Activated naive CD8-positive, alpha-beta T cell treated with anti-CD3 and anti-CD28 coated beads for 36 hours (primary cell): ENCODE data around the gene BCL11B. TPM values are rescaled to one million over a fixed set of nuclear protein-coding genes. Genes with fewer than 3 reads are reported as not detected.

Experiments
- DNase-seq: peaks from one replicate; pipeline ENCODE4 v3.0.0; 2021
- H3K27ac Mint-ChIP-seq: one replicate; pipeline ENCODE4 v1.8.0; 2022; ENCODE audit warnings: mild to moderate bottlenecking, moderate library complexity, mixed read lengths
- H3K27me3 Mint-ChIP-seq: one replicate; pipeline ENCODE4 v1.8.0; 2022; ENCODE audit warnings: mild to moderate bottlenecking, mixed read lengths
- H3K36me3 Mint-ChIP-seq: one replicate; pipeline ENCODE4 v1.8.0; 2021; ENCODE audit warnings: mild to moderate bottlenecking, mixed read lengths
- H3K4me1 Mint-ChIP-seq: one replicate; pipeline ENCODE4 v1.8.0; 2021; ENCODE audit warnings: mixed read lengths
- H3K4me3 Mint-ChIP-seq: one replicate; pipeline ENCODE4 v1.8.0; 2022; ENCODE audit warnings: mild to moderate bottlenecking, moderate library complexity, mixed read lengths
- H3K9me3 Mint-ChIP-seq: one replicate; pipeline ENCODE4 v1.8.0; 2022; ENCODE audit warnings: mixed read lengths
- total RNA-seq, 2 experiments: library from RNA; stranded (reverse); gene quantifications; one replicate each; pipeline ENCODE4 v1.2.3, GENCODE V29; 2021

BCL11B gene
- total RNA-seq, 2 experiments from 2014 or later = 38.9 to 40.3 TPM

DNA sequence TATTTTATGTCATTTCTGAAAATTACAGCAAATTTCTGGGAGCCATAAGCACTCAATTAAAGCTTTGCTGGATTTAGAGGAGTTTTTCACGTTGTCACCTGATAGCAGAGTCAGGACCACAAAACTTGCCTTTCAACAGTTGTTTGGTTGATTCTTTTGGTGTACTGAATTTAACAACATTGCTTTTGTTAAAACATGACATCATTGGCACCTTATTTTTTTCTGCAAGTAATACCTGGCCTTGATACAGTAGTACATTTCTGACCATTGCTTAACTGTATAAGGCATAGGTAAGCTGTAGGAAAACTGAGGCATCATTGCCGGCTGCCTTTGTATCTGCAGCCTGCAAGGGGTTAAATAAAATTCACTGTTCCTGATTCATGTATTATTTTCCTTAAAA is 4.5 kb upstream of the BCL11B start:
- Mint-ChIP-seq H3K27me3 (peaks cover 3% of the 10 kb centered on the region), H3K27ac (no peak overlapping the region), H3K36me3 (peaks cover under 1% of the 10 kb centered on the region), H3K9me3 (no peaks in the 10 kb centered on the region), H3K4me3 (no peak overlapping the region), H3K4me1 (peaks cover 49% of the 10 kb centered on the region)
- no peak for DNase-seq

DNA sequence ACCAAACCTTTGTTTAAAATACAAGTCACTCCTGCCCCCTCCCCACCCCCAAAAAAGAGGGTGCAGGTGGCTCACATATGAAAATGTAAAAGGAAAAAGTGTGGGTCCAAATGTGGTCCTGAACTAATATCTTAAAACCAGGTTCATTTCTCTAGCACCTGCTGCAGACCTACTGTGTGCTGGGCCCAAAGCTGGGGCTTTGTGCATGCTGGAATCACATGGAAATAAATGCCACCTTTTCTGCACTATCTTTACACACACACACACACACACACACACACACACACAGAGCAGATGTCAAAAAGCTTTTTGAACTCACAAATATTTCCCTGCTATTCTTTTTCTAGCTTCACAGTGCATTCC is 3.2 kb upstream of the BCL11B start:
- H3K27ac Mint-ChIP-seq = peak overlapping the region; percentile 96
- no peak for DNase-seq
- peak overlapping the region; percentile 96 for H3K4me3 Mint-ChIP-seq
- H3K4me1 Mint-ChIP-seq = peaks cover 40% of the 10 kb centered on the region
- H3K36me3 Mint-ChIP-seq = peaks cover 4% of the 10 kb centered on the region
- H3K9me3 Mint-ChIP-seq = no peaks in the 10 kb centered on the region
- peaks cover 3% of the 10 kb centered on the region for H3K27me3 Mint-ChIP-seq

DNA sequence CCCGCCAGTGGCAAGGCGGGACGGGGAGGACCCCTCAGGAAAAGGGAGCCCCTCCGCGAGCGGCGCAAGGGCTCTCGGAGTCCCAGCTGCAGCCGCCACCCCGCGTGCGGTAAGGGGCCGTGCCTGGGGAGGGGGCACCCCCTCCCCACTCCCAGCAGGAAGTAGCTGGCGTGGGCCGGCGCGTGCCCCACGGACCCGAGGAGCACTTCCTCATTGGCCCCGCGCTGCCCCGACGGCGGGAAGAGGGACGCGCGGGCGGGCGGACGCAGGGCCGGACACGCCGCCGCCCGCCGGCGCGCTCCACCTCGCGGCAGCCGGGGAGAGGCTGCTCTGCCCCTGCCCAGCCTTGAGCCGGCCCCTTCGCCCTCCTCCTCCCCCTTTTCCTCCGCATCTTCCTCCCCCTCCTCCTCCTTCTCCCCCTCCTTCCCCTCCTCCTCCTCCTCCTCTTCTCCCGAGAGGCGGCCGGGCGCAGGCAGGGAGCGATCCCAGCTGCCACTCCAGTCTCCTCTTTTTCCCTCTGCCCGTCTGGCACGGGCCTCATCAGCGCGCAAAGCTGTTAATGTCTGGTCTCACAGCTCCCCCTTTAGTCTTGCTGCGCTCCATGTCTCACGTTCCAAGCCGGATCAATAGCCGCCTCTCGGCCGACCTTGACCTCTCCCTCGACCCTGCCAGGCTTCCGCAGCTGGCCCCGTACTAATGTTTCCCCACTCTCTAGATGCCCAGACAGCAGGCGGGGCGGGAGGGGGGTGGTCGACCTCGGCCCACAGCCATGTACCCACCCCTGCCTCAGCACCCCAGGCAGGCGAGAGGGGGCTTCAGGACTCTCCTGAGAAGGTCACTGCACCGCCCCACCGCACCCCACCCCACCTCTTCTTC is 2.6 kb upstream of the BCL11B start:
- Mint-ChIP-seq H3K36me3 (peaks cover 7% of the 10 kb centered on the region), H3K4me1 (peaks cover 40% of the 10 kb centered on the region), H3K9me3 (no peaks in the 10 kb centered on the region), H3K27ac (peak overlapping the region; percentile 96), H3K4me3 (peak overlapping the region; percentile 96), H3K27me3 (peaks cover 3% of the 10 kb centered on the region)
- peak; percentile 65 for DNase-seq

DNA sequence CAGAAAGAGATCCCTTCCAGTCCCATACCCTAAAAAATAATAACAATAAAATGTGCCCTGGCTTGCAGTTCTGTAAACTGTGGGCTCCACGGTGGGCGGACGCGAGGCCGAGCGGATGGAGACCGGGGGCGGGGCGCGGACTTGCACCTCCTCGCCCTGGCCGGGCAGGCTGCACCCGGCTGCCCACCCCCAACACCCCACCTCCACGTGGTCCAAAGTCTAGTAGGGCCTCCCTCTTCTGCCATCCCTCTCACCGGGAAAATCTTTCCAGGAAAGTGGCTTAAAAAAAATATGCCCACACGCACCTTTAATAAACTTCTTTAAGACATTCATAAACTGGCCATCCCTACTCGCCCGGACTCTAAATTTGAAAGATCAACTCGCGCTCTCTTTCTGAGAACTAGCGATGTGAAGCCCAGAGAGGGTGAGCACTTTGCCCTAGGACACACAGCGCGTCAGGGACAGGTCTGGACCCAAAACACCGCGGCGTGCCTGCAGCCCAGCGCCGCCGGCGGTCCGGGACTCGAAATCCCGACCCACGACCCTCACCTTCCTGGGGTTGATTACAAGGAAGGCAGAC is 1.9 kb upstream of the BCL11B start:
- H3K27ac Mint-ChIP-seq = peak overlapping the region; percentile 95
- peaks cover 12% of the 10 kb centered on the region for H3K36me3 Mint-ChIP-seq
- peak; percentile 72 for DNase-seq

DNA sequence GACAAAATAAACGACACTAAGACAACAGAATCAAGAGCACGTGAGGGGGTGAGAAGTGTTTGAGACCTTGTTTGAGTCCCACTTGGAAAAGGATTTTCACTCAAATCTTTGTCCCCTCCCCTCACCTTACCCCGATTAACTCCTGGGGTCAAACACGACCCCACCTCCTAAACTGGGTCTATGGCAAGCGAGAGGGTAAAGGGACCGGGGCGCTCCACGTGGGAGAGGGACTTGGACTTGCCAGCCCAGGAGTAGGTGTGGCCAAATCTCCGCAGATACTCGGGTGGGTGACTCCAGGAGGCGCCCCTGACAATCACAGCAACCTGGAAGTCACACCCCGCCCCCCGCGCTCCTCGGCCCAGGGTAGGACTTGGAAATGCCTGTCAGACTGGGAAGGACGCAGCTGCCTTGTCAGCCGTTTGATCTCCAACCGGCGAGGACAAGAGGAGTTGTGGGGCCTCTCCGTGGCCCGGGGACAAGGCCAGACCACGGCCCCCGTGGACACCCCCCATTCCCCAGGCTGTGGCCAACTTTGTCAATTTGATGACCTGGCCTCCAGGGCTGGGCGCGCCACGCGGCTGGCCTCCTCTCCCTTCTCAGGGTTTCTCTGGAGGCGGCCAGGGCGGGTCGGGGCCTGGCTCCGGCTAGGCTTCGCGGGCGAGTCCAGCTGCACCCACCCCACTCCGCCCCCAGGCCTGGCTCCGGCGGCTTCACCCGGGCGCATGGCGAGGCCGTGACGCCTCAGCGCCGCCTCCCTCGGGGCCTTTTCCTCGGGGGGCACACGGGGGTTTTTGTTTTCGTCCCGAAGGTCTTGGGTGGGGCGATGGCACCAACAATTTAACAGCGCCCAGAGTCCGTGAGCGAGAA is 1.1 kb upstream of the BCL11B start:
- DNase-seq = peak; percentile 83
- Mint-ChIP-seq H3K4me3 (peak overlapping the region; percentile 89), H3K27me3 (peaks cover 3% of the 10 kb centered on the region), H3K36me3 (peaks cover 18% of the 10 kb centered on the region), H3K27ac (peak overlapping the region; percentile 95), H3K9me3 (no peaks in the 10 kb centered on the region), H3K4me1 (peaks cover 37% of the 10 kb centered on the region)

More for the DNA sequence above, 1.9 kb upstream of the BCL11B start:
- peaks cover 40% of the 10 kb centered on the region for H3K4me1 Mint-ChIP-seq
- H3K4me3 Mint-ChIP-seq = peak overlapping the region; percentile 89
- no peaks in the 10 kb centered on the region for H3K9me3 Mint-ChIP-seq
- peaks cover 3% of the 10 kb centered on the region for H3K27me3 Mint-ChIP-seq

DNA sequence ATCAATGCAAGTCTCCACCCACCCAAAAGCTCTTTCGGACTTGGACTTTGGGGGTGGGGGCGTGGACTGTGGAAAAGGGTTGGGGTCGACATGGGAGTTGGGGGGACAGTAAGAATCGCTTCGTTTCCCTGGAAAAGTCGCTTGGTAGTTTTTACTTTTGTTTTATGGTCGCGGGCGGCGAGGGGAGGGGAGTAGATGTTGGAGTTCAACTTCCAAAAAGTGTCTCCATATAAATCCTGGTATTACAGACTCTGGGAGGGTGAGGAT is 568 bp upstream of the BCL11B start:
- H3K9me3 Mint-ChIP-seq = no peaks in the 10 kb centered on the region
- peak overlapping the region; percentile 89 for H3K4me3 Mint-ChIP-seq
- no peak for DNase-seq
- peaks cover 36% of the 10 kb centered on the region for H3K4me1 Mint-ChIP-seq
- peaks cover 3% of the 10 kb centered on the region for H3K27me3 Mint-ChIP-seq
- peak overlapping the region; percentile 95 for H3K27ac Mint-ChIP-seq
- peaks cover 22% of the 10 kb centered on the region for H3K36me3 Mint-ChIP-seq

DNA sequence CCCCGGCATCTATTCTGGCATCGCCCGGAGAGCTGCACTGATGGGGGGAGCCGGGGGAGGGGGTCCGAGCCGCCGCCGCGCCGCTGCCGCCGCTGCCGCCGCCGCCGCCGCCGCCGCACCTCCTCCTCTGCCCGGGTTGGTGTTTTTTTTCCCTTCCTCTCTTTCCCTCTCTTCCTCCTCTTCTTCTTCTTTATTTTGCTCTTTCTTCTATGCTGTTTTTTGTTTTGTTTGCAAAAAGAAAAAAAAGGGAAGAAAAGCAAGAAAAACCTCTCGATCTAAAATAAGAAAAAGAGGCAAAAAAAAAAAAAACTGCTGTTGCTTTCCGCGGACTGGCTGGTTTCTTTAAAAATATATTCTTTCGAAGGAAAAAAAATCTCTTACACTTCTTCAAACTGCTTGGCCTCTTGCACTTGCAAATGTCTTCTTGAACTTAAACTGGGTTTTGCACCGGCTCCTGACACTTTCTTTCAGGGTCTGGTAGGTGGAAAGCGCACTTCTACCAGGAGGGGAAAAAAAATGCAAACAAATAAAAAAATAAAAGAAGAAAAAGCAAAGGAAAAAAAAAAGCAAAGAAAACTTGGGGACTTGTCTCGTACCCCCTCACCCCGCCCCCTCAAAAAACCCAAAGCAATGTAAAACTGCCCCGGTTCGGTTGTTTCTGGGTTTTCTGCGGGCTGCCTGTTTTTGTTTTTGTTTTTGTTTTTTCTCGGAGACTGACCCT is 616 bp downstream of the BCL11B start:
- peak overlapping the region; percentile 89 for H3K4me3 Mint-ChIP-seq
- peak overlapping the region; percentile 95 for H3K27ac Mint-ChIP-seq
- no peak for DNase-seq
- peaks cover 35% of the 10 kb centered on the region for H3K4me1 Mint-ChIP-seq
- H3K36me3 Mint-ChIP-seq = peaks cover 32% of the 10 kb centered on the region
- peaks cover 3% of the 10 kb centered on the region for H3K27me3 Mint-ChIP-seq
- H3K9me3 Mint-ChIP-seq = no peaks in the 10 kb centered on the region

DNA sequence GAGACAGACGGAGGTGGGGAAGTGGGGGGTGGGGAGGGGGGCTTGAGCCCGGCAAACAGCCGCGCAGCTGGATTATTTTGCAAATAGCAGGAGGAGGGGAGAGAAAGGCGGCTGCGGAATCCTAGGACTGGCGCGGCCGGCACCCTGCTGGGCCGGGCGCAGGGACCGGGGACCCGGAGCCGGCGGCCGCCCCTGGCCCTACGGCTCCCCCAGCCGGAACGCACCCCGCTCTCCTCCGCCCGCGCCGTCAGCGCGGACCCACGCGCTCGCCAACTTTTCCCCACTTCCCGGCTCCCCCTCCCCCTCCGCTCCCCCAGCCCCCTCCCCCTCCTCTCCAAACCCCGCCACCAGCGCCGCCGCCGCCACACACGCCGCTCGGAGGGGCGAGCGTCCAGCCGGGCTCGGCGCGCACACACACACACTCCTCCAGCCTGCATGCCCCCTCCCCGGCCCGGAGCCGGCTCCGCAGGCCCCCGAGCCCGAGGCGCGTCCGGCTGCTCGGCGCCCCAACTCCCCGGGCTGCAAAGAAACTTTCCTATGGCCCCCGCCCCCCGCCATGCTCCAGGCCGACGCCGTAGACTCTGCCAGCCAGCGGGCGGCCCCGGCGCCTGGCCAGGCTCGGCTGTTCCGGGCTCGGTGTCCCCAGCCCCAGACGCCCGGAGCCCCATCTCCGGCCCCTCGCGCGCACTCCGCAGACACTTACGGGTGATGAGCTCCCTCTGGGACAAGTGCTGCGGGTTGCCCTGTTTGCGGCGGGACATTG is 1.4 kb downstream of the BCL11B start:
- Mint-ChIP-seq H3K9me3 (no peaks in the 10 kb centered on the region), H3K36me3 (peaks cover 38% of the 10 kb centered on the region), H3K27me3 (peaks cover 3% of the 10 kb centered on the region), H3K27ac (peak overlapping the region; percentile 99), H3K4me3 (peak overlapping the region; percentile 89), H3K4me1 (peaks cover 38% of the 10 kb centered on the region)
- no peak for DNase-seq

DNA sequence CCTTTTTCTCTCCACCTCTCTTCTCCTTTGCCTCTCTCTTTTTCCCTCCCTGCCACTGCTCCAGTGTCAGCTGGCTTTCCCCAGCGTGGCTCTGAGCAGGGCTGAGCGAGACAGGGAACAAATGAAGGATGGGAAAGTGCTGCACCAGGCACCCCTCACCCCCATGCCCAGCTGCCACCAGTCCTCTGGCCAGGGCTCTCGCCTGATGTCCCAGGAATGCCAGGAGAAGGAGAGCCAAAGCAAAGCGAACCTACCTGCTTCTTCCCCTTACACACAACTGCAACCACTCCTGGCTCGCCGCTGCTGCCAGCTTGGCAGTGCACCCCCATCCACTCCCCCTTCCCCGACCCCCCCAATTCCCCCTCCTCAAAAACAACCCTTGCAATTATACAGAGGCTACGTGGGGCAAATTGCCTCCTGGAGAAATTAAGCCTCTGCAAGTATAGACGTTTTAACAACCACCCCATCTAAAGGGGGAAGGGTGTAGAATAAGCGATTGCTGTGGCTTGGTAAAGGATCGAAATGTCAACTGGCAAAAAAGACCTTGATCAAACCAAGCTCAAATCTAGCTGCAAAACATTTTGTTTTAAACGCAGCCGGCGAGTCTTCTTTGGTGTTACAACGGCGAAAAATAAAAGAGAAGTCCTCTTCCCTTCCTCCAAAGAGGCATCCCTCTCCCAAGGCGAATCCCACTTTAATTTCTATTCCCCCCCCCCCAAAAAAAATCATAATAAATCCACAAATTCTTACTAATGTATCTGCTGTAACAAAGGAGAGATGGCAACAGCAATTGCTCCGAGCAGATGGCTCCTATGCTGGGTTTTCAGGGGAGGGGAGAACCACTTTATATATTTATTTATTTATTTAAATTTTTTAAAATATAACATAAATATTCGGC is 2.9 kb downstream of the BCL11B start:
- peaks cover 43% of the 10 kb centered on the region for H3K36me3 Mint-ChIP-seq
- DNase-seq = no peak
- peak overlapping the region; percentile 98 for H3K27ac Mint-ChIP-seq
- no peaks in the 10 kb centered on the region for H3K27me3 Mint-ChIP-seq
- H3K4me1 Mint-ChIP-seq = peaks cover 46% of the 10 kb centered on the region
- no peaks in the 10 kb centered on the region for H3K9me3 Mint-ChIP-seq
- H3K4me3 Mint-ChIP-seq = peak overlapping the region; percentile 89

DNA sequence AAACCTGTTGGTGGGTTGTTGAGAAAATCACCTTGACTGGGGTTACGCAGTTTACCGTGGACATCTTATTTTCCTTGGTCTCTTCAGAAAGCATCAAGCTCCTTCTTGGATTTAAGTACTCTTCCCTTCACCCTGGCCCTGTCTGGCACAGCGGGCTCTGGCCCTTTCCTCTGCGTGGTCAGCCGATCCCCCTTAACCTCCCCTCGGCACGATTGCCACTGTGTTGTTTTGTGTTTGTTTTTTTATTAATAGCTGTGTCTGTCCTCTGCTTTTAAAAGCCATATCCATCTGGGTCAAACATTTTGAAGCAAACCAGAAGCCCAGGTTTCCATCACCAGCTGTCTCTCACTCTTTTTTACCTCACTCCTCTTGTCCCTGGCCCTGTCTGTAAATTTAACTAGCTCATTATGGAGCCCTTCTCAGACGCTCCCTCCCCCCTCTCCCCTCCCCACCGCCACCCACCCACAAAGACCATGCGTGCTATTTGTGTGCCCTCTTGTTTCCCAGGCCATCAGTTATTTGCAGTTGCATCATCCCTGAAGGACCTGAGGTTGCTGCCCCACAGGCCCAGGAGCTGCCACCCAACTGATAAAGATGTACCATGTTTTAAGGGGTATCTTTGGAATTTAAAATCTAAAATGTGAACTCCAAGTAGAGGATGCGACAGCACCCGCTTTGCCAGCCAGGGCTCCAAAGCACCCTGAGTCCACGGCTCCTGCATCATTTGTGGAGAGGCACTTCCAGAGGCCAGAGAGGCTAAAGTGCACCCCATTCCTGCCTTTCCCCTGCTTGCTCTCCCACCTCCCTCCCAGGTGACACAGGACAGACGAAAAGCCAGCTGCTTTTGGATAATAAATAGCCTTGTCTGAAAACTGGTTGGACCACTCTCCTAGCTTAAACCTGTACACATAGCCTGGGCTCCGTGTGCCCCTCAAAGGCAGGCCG is 3.9 kb downstream of the BCL11B start:
- H3K4me1 Mint-ChIP-seq = peaks cover 54% of the 10 kb centered on the region
- peaks cover 51% of the 10 kb centered on the region for H3K36me3 Mint-ChIP-seq
- H3K9me3 Mint-ChIP-seq = no peaks in the 10 kb centered on the region
- no peaks in the 10 kb centered on the region for H3K27me3 Mint-ChIP-seq
- peak overlapping the region; percentile 98 for H3K27ac Mint-ChIP-seq
- no peak for DNase-seq
- H3K4me3 Mint-ChIP-seq = peak overlapping the region; percentile 89

DNA sequence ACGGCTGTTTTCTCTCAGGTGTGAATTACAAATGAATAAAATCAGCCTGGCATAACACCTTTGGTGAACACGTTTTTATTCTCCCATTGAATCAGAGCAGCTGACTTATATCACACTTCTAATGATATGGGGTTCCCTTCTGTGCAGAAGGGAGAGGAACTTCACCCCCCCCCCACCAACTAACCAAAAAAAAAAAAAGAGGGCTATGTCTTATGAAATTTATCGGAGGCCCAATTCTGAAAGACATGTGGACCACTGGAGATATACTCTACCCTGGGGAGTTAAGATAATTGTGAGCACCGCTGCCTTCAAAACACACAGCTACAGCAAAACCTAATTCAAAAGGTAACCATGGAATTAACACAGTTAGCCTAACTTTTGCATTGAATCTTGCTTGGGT is 4.6 kb downstream of the BCL11B start:
- Mint-ChIP-seq H3K36me3 (peaks cover 58% of the 10 kb centered on the region), H3K9me3 (no peaks in the 10 kb centered on the region), H3K4me3 (peak overlapping the region; percentile 89), H3K27me3 (no peaks in the 10 kb centered on the region), H3K4me1 (peaks cover 55% of the 10 kb centered on the region), H3K27ac (peak overlapping the region; percentile 98)
- DNase-seq = no peak
